NCI-H1092 treated with DMSO at 0.1 percent for 48 hours (cell line): ENCODE results near the gene DDR2.

Experiments used
- DNase-seq: peaks from one replicate; lab custom pipeline; 2025; lab: John Stamatoyannopoulos, UW

DDR2 gene

DNA sequence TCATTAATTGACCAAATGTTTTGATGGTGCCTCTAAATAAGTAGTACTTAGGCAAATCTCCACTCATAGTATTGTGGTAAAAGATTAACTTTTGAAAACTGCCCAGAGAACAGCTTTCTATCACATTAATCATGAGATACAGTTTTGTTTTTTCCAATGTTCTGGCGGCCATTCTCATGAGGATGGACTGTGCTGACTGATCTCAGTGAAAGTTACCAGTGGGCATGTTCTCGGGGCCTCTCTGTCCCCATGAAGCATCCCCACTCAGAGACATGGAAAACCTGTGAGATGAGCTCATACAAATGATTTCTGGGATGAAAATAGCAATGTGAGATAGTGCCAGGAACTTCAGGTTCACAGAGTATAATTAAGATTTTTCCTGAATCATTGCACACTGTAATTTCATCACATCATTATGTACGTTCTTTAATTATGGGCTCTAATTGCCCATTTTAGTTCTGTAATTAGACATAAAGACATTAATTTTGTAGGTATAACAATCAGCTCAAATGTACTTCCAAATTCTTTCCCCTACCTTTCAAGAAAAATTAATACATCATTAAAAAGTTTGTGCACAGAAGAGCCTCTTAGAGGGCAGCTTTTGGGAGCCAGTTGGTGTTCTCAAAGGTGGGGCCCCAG lies 40.5 kb downstream of the DDR2 start:
- no peak for DNase-seq

DNA sequence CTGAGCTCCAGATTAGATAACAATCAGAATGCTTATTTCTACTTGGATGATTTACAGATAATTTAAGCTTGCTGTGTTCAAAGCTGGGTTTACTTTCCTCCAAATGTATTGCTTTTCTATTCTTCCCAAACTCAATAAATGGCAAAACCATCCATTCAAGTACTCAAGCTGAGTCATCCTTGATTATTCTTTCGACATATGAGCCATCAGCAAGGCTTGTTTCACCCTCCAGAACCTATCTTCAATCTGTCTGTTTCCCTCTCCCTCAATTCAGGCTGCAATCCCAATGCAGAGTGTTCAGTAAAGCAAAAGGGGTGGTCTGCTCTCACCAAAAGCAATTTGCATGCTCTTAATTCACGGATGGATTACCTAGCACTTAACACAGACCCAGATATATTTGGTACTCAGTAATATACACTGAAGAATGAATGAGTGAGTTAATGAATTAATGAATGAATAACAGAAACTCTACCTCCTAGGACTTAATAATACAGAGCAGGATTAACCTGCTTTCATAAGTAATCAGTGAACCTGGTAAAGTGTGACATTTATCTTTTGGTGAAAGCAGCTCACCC lies 41.9 kb downstream of the DDR2 start:
- DNase-seq: no peak

DNA sequence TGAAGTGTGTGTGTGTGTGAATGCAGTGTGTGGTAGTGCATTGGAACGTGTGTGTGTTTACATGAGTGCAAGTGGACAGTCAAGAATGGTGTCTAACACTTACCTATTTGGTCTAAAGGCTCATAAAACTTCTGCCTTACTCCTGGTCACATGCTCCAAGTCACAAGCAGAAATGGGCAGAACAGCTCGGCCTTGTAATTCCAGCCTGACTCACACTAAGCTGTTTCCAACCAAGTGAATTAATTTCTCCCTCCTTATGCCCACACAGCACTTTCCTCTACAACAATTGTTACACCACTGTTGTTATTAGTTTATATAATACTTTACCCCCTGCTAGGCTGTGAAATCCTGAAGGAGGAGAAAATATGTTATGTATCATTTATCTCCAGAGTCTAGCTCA lies 43.8 kb downstream of the DDR2 start:
- DNase-seq: no peak

DNA sequence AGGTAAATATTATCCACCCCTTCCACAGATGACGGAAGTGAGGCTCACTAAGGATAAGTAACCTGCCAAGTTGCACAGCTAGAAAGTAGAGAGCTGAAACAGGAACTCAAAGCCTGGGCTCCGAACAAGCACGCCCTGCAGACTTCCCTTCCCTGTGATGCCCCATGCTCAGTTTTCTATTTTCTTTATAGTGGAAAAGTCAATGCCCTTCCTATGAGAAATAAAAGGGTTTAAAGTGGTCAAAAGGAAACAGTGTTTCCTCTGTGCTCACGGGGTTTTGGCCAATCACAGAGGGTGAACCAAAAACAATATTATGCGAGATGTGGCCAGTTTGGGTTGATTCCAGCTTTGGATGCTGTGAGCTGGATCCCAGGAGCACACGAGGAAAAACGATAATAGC lies 44.5 kb downstream of the DDR2 start:
- no peak for DNase-seq

DNA sequence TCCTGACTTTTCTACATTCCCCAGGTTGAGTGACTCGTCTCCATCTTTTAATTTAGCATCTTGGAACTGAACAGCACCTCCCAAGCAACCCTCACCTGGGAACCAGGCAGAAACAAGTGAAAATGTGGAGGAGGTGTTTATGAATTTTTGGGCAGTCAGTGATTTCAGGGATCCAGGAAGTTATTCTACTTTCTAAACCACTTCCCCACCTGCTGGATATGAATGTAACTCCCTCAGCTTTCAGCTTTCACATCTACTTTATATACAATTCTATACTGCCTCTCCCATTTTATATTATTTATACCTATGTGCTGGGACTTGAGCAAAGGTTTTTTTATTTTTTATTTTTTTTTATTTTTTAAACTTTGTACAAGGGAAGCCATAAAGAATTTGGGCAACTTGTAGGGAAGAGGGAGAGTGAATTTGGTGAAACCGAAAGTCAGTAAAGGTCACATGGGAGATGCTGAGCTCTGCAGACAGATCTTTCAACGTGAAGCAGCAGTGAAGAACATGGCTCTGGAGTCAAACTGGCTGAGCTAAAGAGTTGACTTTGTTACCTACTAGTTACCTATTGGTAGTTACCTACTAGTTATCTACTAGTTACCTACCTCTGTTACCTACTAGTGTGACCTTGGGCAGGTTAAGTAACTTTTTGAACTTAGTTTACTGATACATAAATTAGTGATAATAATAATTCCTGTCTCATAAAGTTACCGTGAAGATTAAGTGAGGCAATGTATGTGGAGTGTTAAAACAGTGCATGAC lies 45.5 kb downstream of the DDR2 start:
- DNase-seq: no peak

- no peak for DNase-seq
Observed at GRCh38 chr1:162678439-162678838, 46.2 kb downstream of the DDR2 start.

DNA sequence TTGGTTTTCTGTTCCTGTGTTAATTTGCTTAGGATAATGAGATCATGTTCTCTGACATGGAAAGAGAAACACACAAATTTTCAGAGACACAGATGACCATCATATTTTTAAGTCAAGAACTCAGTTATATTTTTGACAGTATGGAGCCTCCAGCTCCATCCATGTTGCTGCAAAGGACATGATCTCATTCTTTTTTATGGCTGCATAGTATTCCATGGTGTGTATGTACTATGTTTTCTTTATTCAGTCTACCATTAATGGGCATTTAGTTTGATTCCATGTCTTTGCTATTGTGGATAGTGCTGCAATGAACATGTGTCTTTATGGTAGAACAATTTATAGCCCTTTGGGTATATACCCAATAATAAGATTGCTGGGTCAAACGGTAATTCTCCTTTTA lies 47.0 kb downstream of the DDR2 start:
- no peak for DNase-seq

DNA sequence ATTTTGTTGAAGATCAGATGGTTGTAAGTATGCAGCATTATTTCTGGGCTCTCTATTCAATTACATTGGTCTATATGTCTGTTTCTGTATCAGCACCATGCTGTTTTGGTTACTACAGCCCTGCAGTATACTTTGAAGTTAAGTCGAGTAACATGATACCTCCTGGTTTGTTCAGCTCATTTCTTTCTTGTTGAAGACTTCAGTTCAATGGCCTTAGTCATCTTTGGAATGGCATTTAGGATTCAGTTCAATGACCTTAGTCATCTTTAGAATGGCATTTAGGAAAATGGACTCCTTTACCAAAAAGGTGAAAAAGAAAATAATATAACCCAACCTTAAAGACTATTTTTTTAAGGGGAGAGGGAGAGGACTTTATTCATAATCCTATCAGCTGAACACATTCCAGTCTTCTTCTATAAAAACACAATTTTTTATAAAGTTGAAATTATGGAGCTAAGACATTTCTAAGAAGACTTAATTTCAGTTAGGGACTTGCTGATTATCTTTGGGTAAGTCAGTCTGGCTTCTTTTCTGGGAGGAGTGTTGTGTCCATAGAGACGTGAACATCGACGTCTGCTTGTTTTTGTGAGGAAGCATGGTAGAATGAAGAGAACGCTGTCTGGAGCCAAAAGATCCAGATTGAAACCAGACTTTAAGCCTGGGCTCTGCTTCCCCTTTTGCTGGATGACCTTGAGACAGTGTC lies 48.3 kb downstream of the DDR2 start:
- no peak for DNase-seq

DNA sequence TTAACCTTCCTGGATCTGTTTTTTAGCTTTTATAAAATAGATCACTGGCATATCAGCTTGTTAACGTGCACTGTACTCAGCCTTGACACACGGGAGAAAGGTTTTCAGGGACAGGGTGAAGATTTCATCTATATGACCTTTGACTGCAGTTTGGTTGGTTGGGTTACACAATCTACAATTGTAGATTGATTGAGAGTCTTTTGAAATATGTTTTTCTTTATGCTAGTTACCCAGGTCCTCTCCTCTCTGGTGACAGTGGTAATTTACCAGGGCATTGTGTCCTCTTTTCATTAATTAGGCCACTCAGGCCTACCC lies 48.8 kb downstream of the DDR2 start:
- no peak for DNase-seq

DNA sequence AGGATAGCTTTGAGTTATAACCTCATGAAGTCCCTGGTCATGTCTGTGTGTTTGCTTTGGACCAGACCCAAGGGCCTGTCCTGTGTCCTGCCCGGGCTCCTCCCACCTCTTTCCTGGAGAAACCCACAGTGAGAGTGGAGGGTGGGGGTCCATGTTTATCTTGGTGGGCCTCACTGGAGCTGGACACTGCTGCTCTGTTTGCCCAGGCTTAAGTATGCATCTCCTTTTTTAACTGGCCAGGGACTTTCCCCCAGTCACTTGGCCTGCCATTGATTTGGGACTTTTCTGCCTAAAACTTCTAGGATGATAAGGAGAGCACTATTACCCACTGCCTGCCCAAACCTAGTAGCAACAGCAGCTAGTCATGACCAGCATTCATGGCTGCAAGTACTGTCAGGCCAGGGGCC lies 49.8 kb downstream of the DDR2 start:
- no peak for DNase-seq

DNA sequence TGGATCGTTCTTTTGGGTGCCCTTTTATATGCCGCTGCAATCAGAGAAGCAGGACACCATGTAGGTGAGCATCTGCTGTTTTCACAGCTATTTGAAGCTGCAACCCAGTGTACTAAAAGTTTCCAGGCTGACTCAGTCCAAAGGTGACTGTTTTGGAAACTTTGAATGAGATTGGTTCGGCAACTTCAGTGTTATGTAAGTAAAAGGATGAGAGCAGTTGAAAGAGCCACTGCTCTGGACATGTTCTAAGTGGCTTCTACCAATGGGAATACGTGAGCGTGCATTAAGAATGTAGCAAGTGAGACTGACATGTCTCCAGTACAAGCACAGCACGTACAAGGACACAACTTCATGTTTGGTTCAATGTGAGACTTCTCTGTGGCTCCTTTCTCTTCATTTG lies 55.6 kb downstream of the DDR2 start:
- no peak for DNase-seq

DNA sequence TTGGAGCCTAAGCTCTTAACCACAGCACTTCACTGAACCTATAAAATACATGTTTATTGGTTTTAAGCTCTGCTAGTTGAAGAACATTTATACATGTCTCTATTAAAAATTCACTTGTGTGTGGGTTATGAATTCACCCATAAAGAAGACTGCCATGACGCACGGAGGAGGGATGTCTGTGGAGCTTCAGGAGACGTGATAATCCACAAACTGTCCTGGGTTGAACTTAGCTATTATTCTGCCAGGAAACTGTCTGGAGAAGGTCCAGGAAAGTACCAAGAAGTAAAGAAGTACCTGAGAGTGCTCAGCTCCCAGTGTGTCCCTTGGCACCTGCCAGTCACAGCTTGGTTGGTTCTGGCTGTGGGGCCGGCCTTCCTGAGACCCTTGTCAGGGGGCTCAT lies 56.3 kb downstream of the DDR2 start:
- no peak for DNase-seq

- DNase-seq: no peak
Observed at GRCh38 chr1:162688931-162689330, 56.7 kb downstream of the DDR2 start.

DNA sequence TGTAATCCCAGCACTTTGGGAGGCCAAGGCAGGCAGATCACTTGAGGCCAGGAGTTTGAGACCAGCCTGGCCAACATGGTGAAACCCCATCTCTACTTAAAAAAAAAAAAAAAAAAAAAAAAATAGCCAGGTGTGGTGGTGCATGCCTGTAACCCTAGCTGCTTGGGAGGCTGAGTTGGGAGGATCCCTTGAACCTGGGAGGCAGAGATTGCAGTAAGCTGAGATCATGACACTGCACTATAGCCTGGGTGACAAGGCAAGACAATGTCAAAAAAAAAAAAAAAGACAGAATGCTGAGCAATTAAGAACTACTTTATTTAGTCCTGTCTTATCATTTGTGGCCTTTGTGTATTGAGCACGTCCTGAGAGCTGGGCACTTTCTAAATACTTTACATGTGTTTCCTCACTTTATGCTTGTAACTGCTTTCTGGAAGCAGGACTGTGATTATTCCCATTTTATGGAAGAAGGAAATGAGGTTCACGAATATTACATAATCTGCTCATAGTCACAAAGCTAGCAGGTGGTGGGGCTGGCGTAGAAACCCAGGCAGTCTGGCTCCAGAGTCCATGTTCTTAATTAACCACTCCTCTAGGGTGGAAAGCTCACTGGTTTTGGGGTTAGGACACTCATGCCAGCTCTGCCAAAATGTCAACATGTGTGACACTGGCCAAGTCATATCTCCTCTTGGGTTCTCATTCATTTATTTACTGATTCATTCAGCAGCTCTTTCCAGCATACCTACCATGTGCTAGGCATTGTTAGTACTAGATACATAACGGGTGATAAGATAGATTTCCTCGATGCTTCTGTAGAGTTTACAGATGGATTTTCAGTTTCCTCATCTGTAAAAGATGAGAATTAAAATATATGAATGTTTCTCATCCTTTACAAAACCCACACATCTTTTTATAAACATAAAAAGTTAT lies 57.7 kb downstream of the DDR2 start:
- no peak for DNase-seq

DNA sequence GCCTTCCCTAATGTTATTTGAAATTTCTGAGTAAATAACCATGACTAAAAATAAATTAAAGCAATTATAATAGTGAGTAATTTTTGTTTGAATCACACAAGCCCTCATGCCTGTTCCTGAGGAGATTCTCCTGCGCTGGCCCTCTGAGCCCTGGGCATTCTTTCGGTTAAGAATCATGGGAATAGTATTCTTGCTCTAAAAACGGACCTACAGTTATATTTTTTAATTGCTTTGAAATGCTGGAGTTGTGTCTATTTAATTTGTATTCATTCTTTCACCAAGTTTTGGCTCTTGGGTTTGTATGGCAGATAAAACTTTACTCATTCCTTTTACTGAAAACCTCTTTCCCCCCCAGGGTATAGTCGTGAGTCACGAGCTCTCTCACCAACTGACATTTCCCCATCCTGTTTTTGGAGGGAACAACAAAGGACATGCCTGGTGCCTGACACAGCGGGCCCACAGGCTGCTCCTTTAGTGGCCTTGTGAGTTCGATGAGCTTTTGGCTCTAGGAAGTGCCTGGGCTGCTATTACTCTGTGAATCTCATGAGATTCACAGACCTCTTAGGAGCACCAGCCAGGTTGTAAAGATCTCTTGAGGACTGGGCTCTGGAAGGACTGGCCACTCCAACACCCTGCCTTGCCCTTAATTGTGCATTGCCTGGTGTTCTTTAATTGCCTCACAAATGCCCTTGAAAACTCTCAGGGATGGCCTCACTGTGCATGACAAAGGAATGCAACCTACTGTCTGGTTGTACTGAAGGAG lies 58.6 kb downstream of the DDR2 start:
- no peak for DNase-seq

GRCh38 chr1:162691999-162692575 lies 59.8 kb downstream of the DDR2 start:
- no peak for DNase-seq

- DNase-seq: no peak
Observed at GRCh38 chr1:162694911-162695310, 62.6 kb downstream of the DDR2 start.

DNA sequence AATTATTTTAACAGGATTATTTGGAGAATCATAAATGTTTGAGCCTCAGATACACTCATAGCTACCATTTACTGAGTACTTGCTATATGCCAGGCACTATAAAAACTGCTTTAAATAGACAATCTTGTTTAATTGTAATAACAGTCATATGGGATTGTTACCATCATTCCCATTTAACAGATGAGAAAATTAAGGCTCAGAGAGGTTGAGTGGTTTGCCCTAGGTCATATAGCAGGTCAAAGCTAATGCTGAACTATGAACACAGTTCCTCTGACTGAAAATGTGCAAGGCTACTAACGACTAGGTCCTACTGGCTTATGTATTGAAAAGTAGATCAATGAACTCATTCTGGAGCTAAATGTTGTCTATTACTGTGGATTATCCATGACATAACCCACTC lies 63.4 kb downstream of the DDR2 start:
- peak; percentile 69 for DNase-seq

- DNase-seq: peak; percentile 99
Observed at GRCh38 chr1:162696286-162696862, 64.1 kb downstream of the DDR2 start.

DNA sequence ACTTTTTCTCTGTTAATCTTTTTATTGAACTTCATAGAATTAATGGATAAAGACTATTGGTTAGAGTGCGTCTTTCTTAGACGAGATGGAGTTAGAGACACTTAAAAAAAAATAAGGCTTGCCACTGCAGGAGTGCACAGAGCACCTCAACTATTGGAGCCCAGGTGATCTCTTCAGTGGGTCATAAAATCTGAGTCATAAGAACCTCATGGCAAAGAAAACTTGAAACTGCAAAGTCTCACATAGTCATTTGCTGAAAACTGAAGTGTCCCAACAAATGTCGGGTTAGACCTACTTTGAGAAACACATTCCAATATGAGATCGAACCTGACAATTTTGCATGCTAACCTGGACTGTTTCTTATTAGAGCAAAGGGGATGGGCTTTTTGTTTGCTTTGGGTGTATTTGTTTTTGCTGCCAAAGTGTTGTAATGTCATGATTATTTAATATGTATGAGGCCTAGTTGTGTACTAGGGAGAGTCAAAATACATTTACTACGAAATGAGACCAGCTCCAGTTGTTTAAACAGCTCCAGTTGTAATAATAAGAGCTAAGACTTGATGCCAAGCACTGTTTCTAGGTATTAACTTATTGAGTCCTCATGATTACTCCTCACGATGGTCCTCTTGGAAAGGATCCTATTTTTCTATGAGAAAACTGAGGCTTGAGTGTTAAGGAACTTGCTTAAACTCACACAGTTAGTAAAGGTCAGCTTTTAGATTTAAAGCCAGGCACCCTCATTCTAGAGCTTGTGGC lies 65.1 kb downstream of the DDR2 start:
- DNase-seq: peak; percentile 30
